ENCODE results near the gene CHML.

The CHML gene

GRCh38 chr1:241638909-241639622 is 1.1 kb downstream of the CHML start:
- TF ChIP-seq, protein P1, sequence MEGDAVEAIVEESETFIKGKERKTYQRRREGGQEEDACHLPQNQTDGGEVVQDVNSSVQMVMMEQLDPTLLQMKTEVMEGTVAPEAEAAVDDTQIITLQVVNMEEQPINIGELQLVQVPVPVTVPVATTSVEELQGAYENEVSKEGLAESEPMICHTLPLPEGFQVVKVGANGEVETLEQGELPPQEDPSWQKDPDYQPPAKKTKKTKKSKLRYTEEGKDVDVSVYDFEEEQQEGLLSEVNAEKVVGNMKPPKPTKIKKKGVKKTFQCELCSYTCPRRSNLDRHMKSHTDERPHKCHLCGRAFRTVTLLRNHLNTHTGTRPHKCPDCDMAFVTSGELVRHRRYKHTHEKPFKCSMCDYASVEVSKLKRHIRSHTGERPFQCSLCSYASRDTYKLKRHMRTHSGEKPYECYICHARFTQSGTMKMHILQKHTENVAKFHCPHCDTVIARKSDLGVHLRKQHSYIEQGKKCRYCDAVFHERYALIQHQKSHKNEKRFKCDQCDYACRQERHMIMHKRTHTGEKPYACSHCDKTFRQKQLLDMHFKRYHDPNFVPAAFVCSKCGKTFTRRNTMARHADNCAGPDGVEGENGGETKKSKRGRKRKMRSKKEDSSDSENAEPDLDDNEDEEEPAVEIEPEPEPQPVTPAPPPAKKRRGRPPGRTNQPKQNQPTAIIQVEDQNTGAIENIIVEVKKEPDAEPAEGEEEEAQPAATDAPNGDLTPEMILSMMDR (IDR thresholded peaks at IDR 0.05; ENCODE audit: insufficient read depth, low read depth, low read length, missing control alignments) = no peak
- peak overlapping the region; percentile 93 for H3K4me3 ChIP-seq (ENCODE audit: low read length)
- DNase-seq (ENCODE audit: low read depth) = peak; percentile 24

DNA sequence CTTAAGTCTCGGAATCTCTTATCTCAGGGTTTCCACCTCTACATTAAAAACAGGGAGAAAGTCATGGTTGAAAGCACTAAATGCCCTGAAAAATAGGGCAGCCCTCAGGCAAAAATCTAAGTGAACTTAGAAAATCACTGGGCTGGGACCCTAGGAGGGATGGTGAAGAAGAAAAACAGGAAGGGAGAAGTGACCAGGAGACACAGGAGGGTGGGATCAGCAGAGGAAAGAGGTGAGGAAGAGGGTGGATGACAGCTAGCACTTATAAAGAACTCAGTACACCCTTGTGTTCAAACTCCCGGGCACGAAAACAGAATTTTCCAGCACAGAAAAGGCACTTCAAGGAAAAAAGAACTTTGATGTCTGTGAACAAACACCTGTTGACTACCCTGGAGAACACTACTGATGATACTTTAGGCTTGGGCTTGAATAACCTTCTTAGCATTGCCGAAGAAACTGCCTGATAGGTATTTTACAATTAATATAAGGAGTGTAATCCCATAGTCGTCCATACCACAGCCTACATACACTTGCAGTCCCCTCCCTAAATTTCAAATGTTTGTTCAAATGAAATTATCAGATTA is 2.0 kb downstream of the CHML start:
- TF ChIP-seq, protein P1 (IDR thresholded peaks at IDR 0.05; ENCODE audit: insufficient read depth, low read depth, low read length, missing control alignments) = no peak
- DNase-seq (ENCODE audit: low read depth) = no peak
- peak overlapping the region; percentile 93 for H3K4me3 ChIP-seq (ENCODE audit: low read length)

- TF ChIP-seq, protein P1 (IDR thresholded peaks at IDR 0.05; ENCODE audit: insufficient read depth, low read depth, low read length, missing control alignments) = no peak
- peak; percentile 48 for DNase-seq (ENCODE audit: low read depth)
- peak overlapping the region; percentile 93 for H3K4me3 ChIP-seq (ENCODE audit: low read length)
Observed at GRCh38 chr1:241637604-241638003, 2.6 kb downstream of the CHML start.

GRCh38 chr1:241637046-241637590 is 3.1 kb downstream of the CHML start:
- no peak overlapping the region for H3K4me3 ChIP-seq (ENCODE audit: low read length)
- TF ChIP-seq, protein P1 (IDR thresholded peaks at IDR 0.05; ENCODE audit: insufficient read depth, low read depth, low read length, missing control alignments) = no peak
- peak; percentile 64 for DNase-seq (ENCODE audit: low read depth)

DNA sequence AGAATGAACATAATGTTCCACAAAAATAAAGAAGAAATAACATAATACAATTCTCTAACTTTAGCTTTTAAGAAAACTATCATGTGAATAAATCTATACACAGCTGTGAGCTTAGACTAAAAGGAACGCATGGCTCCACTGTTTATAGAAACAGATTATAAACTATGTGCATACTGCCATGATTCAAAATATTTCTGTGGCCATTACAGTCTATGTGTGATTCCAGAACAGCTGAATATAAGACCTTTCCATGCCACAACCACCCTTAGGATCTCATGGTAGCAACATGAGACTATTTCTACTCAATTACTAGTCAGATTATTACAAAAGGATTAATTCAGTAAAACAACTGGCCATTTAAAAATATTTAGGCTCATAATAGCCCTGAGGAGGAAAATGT is 3.9 kb downstream of the CHML start:
- H3K4me3 ChIP-seq (ENCODE audit: low read length) = no peak overlapping the region
- DNase-seq (ENCODE audit: low read depth) = no peak
- TF ChIP-seq, protein P1 (IDR thresholded peaks at IDR 0.05; ENCODE audit: insufficient read depth, low read depth, low read length, missing control alignments) = no peak

DNA sequence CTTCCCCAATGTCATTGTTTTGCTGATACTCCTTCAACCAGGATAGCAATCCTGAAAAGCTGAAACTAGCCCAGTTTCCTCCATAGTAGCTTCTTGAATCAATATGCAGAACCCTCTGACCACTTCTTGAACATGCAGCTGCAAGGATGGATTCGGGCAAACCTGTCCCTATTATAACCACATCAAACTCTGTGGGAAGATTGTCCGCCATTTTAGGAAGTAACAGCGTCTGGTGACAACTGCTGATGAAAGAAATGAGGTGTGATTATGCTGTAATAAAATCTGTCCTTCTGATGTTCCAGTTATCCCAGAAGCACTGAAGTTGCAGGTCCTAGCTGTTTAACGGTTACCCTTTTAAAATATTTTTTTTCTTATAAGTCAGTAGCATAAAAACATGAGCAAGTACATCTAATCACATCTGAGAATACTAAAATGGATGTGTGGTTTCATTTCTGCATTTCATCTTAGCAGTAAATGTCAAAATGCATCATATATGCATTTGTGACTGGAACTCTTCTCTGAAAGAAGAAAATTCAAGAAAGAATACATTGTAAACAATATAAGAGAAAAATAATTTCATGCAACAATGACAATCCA is 4.5 kb downstream of the CHML start:
- no peak overlapping the region for H3K4me3 ChIP-seq (ENCODE audit: low read length)
- TF ChIP-seq, protein P1 (IDR thresholded peaks at IDR 0.05; ENCODE audit: insufficient read depth, low read depth, low read length, missing control alignments) = no peak
- no peak for DNase-seq (ENCODE audit: low read depth)

Data from epithelial cell of esophagus (primary cell).